Kidney epithelial cell (primary cell): ENCODE measurements around the gene LRRC34. TPM values are rescaled to one million over a fixed set of nuclear protein-coding genes. Genes with fewer than 3 reads are reported as not detected.

ENCODE experiments used
- DNase-seq: peaks from one replicate; pipeline ENCODE4 v3.0.0-alpha.2; 2010; ENCODE audit warnings: low read depth
- H3K27me3 ChIP-seq: 2 replicates; pipeline ENCODE4 v1.6.0; 2011; ENCODE audit warnings: low read length; ENCODE audit not compliant: control insufficient read depth, insufficient read depth
- H3K36me3 ChIP-seq: 2 replicates; pipeline ENCODE4 v1.5.1; 2011; ENCODE audit warnings: low read length; ENCODE audit not compliant: control insufficient read depth, insufficient read depth
- H3K4me3 ChIP-seq: 2 replicates; pipeline ENCODE4 v1.5.1; 2011; ENCODE audit warnings: low read depth, mild to moderate bottlenecking, control low read depth, low read length
- CTCF ChIP-seq: IDR thresholded peaks from 2 replicates; pipeline ENCODE4 v1.5.1; 2011; ENCODE audit warnings: mild to moderate bottlenecking, moderate library complexity, low read length, control low read depth, inconsistent platforms; ENCODE audit not compliant: insufficient read depth, poor library complexity, severe bottlenecking
- total RNA-seq: library from RNA; depleted of rRNA; stranded (reverse); fragments of >200 nt; gene quantifications from 2 replicates; pipeline ENCODE4 v1.2.3, GENCODE V29; 2015

The LRRC34 gene
- total RNA-seq, 1 donor from 2014 or later: 4.1 TPM

- no peak for DNase-seq
- no peaks in the 10 kb centered on the region for H3K27me3 ChIP-seq
- H3K36me3 ChIP-seq: no peaks in the 10 kb centered on the region
- no peak for TF ChIP-seq CTCF
- no peak overlapping the region for H3K4me3 ChIP-seq
Observed at GRCh38 chr3:169825316-169825715, 12.6 kb upstream of the LRRC34 start.

GRCh38 chr3:169822983-169823382 is 10.3 kb upstream of the LRRC34 start:
- no peak overlapping the region for H3K4me3 ChIP-seq
- no peaks in the 10 kb centered on the region for H3K27me3 ChIP-seq
- no peak for TF ChIP-seq CTCF
- H3K36me3 ChIP-seq: no peaks in the 10 kb centered on the region
- no peak for DNase-seq

- no peak for DNase-seq
- no peak for TF ChIP-seq CTCF
- H3K36me3 ChIP-seq: no peaks in the 10 kb centered on the region
- no peaks in the 10 kb centered on the region for H3K27me3 ChIP-seq
- no peak overlapping the region for H3K4me3 ChIP-seq
Observed at GRCh38 chr3:169822540-169822939, 9.8 kb upstream of the LRRC34 start.

GRCh38 chr3:169822091-169822490 is 9.4 kb upstream of the LRRC34 start:
- Histone ChIP-seq H3K27me3 (no peaks in the 10 kb centered on the region), H3K36me3 (no peaks in the 10 kb centered on the region), H3K4me3 (no peak overlapping the region)
- no peak for DNase-seq
- no peak for TF ChIP-seq CTCF

GRCh38 chr3:169818316-169818715 is 5.6 kb upstream of the LRRC34 start:
- DNase-seq: no peak
- Histone ChIP-seq H3K36me3 (no peaks in the 10 kb centered on the region), H3K27me3 (no peaks in the 10 kb centered on the region), H3K4me3 (no peak overlapping the region)
- TF ChIP-seq CTCF: no peak

GRCh38 chr3:169815590-169816150 is 3.0 kb upstream of the LRRC34 start:
- DNase-seq: no peak
- Histone ChIP-seq H3K36me3 (no peaks in the 10 kb centered on the region), H3K4me3 (no peak overlapping the region), H3K27me3 (no peaks in the 10 kb centered on the region)
- TF ChIP-seq CTCF: no peak
